ENCODE data around the gene SEC14L3. TPM values are rescaled to one million over a fixed set of nuclear protein-coding genes. Genes with fewer than 3 reads are reported as not detected.

Gene SEC14L3
- total and polyA plus RNA-seq, 2 donors (not counting 1 experiment from before 2014, with no cell fraction given) = not detected

GRCh38 chr22:30457981-30458380 is 13.8 kb downstream of the SEC14L3 start:
- H3K9ac ChIP-seq (ENCODE audit: low read length) = no peak overlapping the region
- intact Hi-C loops (cut with micrococcal nuclease) = no loop called here
- Mint-ChIP-seq H3K4me1 (no peaks in the 10 kb centered on the region), H3K27me3 (peaks cover 29% of the 10 kb centered on the region), H3K27ac (no peak overlapping the region), H3K9me3 (ENCODE audit: insufficient read depth) (no peaks in the 10 kb centered on the region), H3K4me3 (no peak overlapping the region)
- no peak for DNase-seq
- no peak overlapping the region for H3K4me2 ChIP-seq (replicated peaks; ENCODE audit: low read depth, low read length, poor library complexity, severe bottlenecking)
- no peak overlapping the region for H3K27ac ChIP-seq (ENCODE audit: low read length in 2 of 2)
- no peak for ATAC-seq (ENCODE audit: low read depth)
- WGBS (ENCODE audit: insufficient coverage) = 84% methylated on average over 8 of the region's 8 CpGs
- peaks cover 0 to 5% (median 0%) of the 10 kb centered on the region in 3 donors for H3K9me3 ChIP-seq (ENCODE audit: control extremely low read depth in 1 of 3, control insufficient read depth in 2 of 3, insufficient read depth in 1 of 3, low read length in 2 of 3)
- H3K36me3 ChIP-seq (replicated peaks in 1 of 2; ENCODE audit: control extremely low read depth in 1 of 2, control insufficient read depth in 1 of 2, extremely low read depth in 1 of 2, insufficient read depth in 2 of 2, low read length in 1 of 2) = no peaks in the 10 kb centered on the region
- TF ChIP-seq CTCF (IDR thresholded peaks at IDR 0.05) = no peak
- TF ChIP-seq EZH2 (IDR thresholded peaks at IDR 0.05; ENCODE audit: borderline replicate concordance, insufficient read depth, low read depth, low read length, poor library complexity, severe bottlenecking) = no peak
- no peak overlapping the region for H2AFZ ChIP-seq (ENCODE audit: insufficient read depth, low read depth, low read length, poor library complexity, severe bottlenecking)
- H4K20me1 ChIP-seq (ENCODE audit: control insufficient read depth, insufficient read depth, low read length, poor library complexity, severe bottlenecking) = no peaks in the 10 kb centered on the region
- ChIA-PET POLR2A (no interaction called here), CTCF (interaction anchor here (0.6 kb wide), 1 partner anchor 69 kb away, joined by 5 read pairs; no protein-coding TSS in a partner anchor)
- H3K4me3 ChIP-seq (ENCODE audit: control extremely low read depth in 1 of 5, extremely low read depth in 1 of 5, insufficient read depth in 1 of 5, low read depth in 2 of 5, low read length in 4 of 5) = no peak overlapping the region
- no peaks in the 10 kb centered on the region for H3K4me1 ChIP-seq (ENCODE audit: control insufficient read depth in 2 of 2, insufficient read depth in 2 of 2, low read length in 2 of 2)
- no peaks in the 10 kb centered on the region for H3K79me2 ChIP-seq (ENCODE audit: control insufficient read depth, insufficient read depth, low read length)
- H3K27me3 ChIP-seq (replicated peaks in 1 of 4; ENCODE audit: control extremely low read depth in 1 of 4, control insufficient read depth in 3 of 4, insufficient read depth in 4 of 4, low read length in 3 of 4) = peaks cover 0 to 7% (median 1%) of the 10 kb centered on the region in 4 experiments

GRCh38 chr22:30455075-30455840 is 16.6 kb downstream of the SEC14L3 start:
- Mint-ChIP-seq H3K27me3 (peaks cover 27% of the 10 kb centered on the region), H3K27ac (no peak overlapping the region), H3K4me3 (no peak overlapping the region), H3K4me1 (no peaks in the 10 kb centered on the region), H3K9me3 (ENCODE audit: insufficient read depth) (no peaks in the 10 kb centered on the region)
- intact Hi-C loops (cut with micrococcal nuclease) = no loop called here
- Histone ChIP-seq H3K27ac (ENCODE audit: low read length in 2 of 2) (no peak overlapping the region), H3K79me2 (ENCODE audit: control insufficient read depth, insufficient read depth, low read length) (no peaks in the 10 kb centered on the region), H3K4me3 (ENCODE audit: control extremely low read depth in 1 of 5, extremely low read depth in 1 of 5, insufficient read depth in 1 of 5, low read depth in 2 of 5, low read length in 4 of 5) (no peak overlapping the region), H3K36me3 (replicated peaks in 1 of 2; ENCODE audit: control extremely low read depth in 1 of 2, control insufficient read depth in 1 of 2, extremely low read depth in 1 of 2, insufficient read depth in 2 of 2, low read length in 1 of 2) (no peaks in the 10 kb centered on the region), H3K27me3 (replicated peaks in 1 of 4; ENCODE audit: control extremely low read depth in 1 of 4, control insufficient read depth in 3 of 4, insufficient read depth in 4 of 4, low read length in 3 of 4) (peaks cover 0 to 7% (median 0%) of the 10 kb centered on the region in 4 experiments), H4K20me1 (ENCODE audit: control insufficient read depth, insufficient read depth, low read length, poor library complexity, severe bottlenecking) (no peaks in the 10 kb centered on the region), H3K4me1 (ENCODE audit: control insufficient read depth in 2 of 2, insufficient read depth in 2 of 2, low read length in 2 of 2) (no peaks in the 10 kb centered on the region), H3K9ac (ENCODE audit: low read length) (no peak overlapping the region), H3K9me3 (ENCODE audit: control extremely low read depth in 1 of 3, control insufficient read depth in 2 of 3, insufficient read depth in 1 of 3, low read length in 2 of 3) (peaks cover 0 to 5% (median 0%) of the 10 kb centered on the region in 3 donors), H2AFZ (ENCODE audit: insufficient read depth, low read depth, low read length, poor library complexity, severe bottlenecking) (no peak overlapping the region), H3K4me2 (replicated peaks; ENCODE audit: low read depth, low read length, poor library complexity, severe bottlenecking) (no peak overlapping the region)
- DNase-seq (no peak), ATAC-seq (ENCODE audit: low read depth) (no peak)
- WGBS (ENCODE audit: insufficient coverage) = 98% methylated on average over 5 of the region's 8 CpGs
- POLR2A ChIA-PET = no interaction called here
- no peak for TF ChIP-seq EZH2 (IDR thresholded peaks at IDR 0.05; ENCODE audit: borderline replicate concordance, insufficient read depth, low read depth, low read length, poor library complexity, severe bottlenecking)
- TF ChIP-seq CTCF (IDR thresholded peaks at IDR 0.05) = no peak
- CTCF ChIA-PET = no interaction called here
